Dermis microvascular lymphatic vessel endothelial cell (primary cell): Measurements from ENCODE around the gene TTC24. TPM values are rescaled to one million over a fixed set of nuclear protein-coding genes. Genes with fewer than 3 reads are reported as not detected.

Experiments
- total RNA-seq: library from RNA; depleted of rRNA; stranded (reverse); fragments of >200 nt; gene quantifications from 2 replicates; pipeline ENCODE4 v1.2.1, GENCODE V29; 2014

TTC24 gene
- total RNA-seq, 1 donor from 2014 or later: not detected

Other genes with a start within 250 kb of the TTC24 start
- 495 and 559 TPM in 2 replicates for gene CCT3, start 241.4 kb upstream of the TTC24 start, total RNA-seq
- gene TSACC, start 241.2 kb upstream of the TTC24 start, total RNA-seq: not detected in 2 replicates
- gene RHBG, start 210.5 kb upstream of the TTC24 start, total RNA-seq: not detected in 2 replicates
- 4.1 and 9.4 TPM in 2 replicates for gene MEF2D, start 78.9 kb upstream of the TTC24 start, total RNA-seq
- gene IQGAP3, start 7.2 kb upstream of the TTC24 start, total RNA-seq: 6.8 and 12.8 TPM in 2 replicates
- gene NAXE, start 12.1 kb downstream of the TTC24 start, total RNA-seq: 53.1 and 55.3 TPM in 2 replicates
- 12.7 and 18.1 TPM in 2 replicates for gene GPATCH4, start 21.8 kb downstream of the TTC24 start, total RNA-seq
- 0.13 TPM in 1 of 2 replicates, not detected in the other for gene HAPLN2, start 39.7 kb downstream of the TTC24 start, total RNA-seq
- not detected in 2 replicates for gene BCAN, start 62.4 kb downstream of the TTC24 start, total RNA-seq
- 38.3 and 55.1 TPM in 2 replicates for gene NES, start 97.7 kb downstream of the TTC24 start, total RNA-seq
- gene CRABP2, start 125.9 kb downstream of the TTC24 start, total RNA-seq: 0.25 TPM in 1 of 2 replicates, not detected in the other
- 7.3 and 12.4 TPM in 2 replicates for gene METTL25B, start 148.7 kb downstream of the TTC24 start, total RNA-seq
- gene ISG20L2, start 149.0 kb downstream of the TTC24 start, total RNA-seq: 6.0 and 7.2 TPM in 2 replicates
- gene MRPL24, start 161.4 kb downstream of the TTC24 start, total RNA-seq: 29.8 and 46.7 TPM in 2 replicates
- 93.6 and 114 TPM in 2 replicates for gene HDGF, start 172.0 kb downstream of the TTC24 start, total RNA-seq
- 9.6 and 13.3 TPM in 2 replicates for gene PRCC, start 187.8 kb downstream of the TTC24 start, total RNA-seq
- gene SH2D2A, start 237.1 kb downstream of the TTC24 start, total RNA-seq: 0.13 TPM in 1 of 2 replicates, not detected in the other